Left lung (tissue), 10 donors: ENCODE measurements around the gene ZNF771. TPM values are rescaled to one million over a fixed set of nuclear protein-coding genes. Genes with fewer than 3 reads are reported as not detected.

ENCODE experiments used
- ATAC-seq: fragments of 200-7000 bp; cut with Tn5 transposase; one replicate; pipeline ENCODE4 v1.9.1; 2020; ENCODE audit warnings: moderate library complexity
- DNase-seq, 4 donors: peaks; one replicate each; pipeline ENCODE4 v3.0.0-alpha.2; 2013 to 2020
- H3K27ac ChIP-seq, 2 donors: fragments of 200-600 bp; sonication (generic) in 1 of 2; one replicate each; pipeline versions ENCODE4 v1.5.0 to v1.8.0; 2020 to 2021
- H3K27me3 ChIP-seq, 2 donors: fragments of 200-600 bp; sonication (generic) in 1 of 2; one replicate each; pipeline versions ENCODE4 v1.5.0 to v1.8.0; 2020 to 2021
- H3K36me3 ChIP-seq, 2 donors: fragments of 200-600 bp; sonication (generic) in 1 of 2; one replicate each; pipeline versions ENCODE4 v1.5.0 to v1.8.0; 2020 to 2021
- H3K4me1 ChIP-seq, 2 donors: fragments of 200-600 bp; one replicate each; pipeline ENCODE4 v1.8.0; 2021
- H3K4me3 ChIP-seq, 2 donors: fragments of 200-600 bp; sonication (generic) in 1 of 2; one replicate each; pipeline versions ENCODE4 v1.5.0 to v1.8.0; 2020 to 2021; ENCODE audit warnings: mild to moderate bottlenecking in 1 of 2
- H3K9me3 ChIP-seq, 2 donors: fragments of 200-600 bp; sonication (generic) in 1 of 2; one replicate each; pipeline versions ENCODE4 v1.5.0 to v1.8.0; 2020 to 2021
- intact Hi-C, 2 donors: fragments of 100-400 bp; cut with DNase I; formaldehyde crosslinking; loops; one replicate each; pipeline versions ENCODE4 v1.11.2 to v1.14.2; 2022
- polyA plus RNA-seq, 6 donors: library from polyadenylated mRNA; unstranded; fragments of 120-200 nt; gene quantifications; one replicate each; pipeline ENCODE4 v1.2.1, GENCODE V29; 2013; ENCODE audit not compliant: insufficient read length in 6 of 6
- total RNA-seq, 2 donors: library from RNA; stranded (reverse); fragmentation: NEBNext Ultra II Directional; extraction: Animal tissue kit (Norgen Biotek cat#: 25700); gene quantifications; one replicate each; pipeline ENCODE4 v1.2.1, GENCODE V29; 2021
- TF ChIP-seq, protein P1 (sequence below), 2 donors: fragments of 200-600 bp; sonication (generic) in 1 of 2; IDR thresholded peaks; one replicate each; pipeline versions ENCODE4 v1.5.0 to v1.8.0; 2021; ENCODE audit warnings: antibody characterized with exemption in 2 of 2
- donor health status: DM: no; HTN: yes; CAD: no.
- donor health status: DM: no; HTN: no; CAD: no.

Gene ZNF771
- total and polyA plus RNA-seq, 8 donors = 4.0 to 8.5 (median 5.8) TPM

DNA sequence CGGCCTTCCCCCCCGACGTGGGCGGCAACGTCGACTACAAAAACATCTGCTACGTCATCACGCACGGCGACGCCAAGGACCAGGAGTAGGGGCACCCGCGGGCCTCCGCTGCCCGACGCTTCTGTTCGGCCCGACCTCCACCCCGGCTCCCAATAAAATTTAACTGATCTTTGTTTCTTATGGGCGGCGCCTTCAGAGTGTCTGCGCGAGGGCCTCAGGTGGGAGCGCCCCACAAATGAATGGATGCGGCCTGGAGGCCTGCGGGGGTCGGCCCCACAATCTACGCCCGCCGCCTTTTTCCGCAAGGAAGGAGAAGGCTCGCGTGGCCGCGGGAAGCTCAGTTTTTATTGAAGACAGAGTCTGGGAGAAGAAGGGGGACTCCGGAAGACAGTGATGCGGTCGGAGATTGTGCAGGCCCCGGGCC, 29.6 kb upstream of the ZNF771 start:
- intact Hi-C loops = no loop called here
- H3K4me1 ChIP-seq = peaks cover 4 to 33% of the 10 kb centered on the region in 2 donors
- DNase-seq = peak; percentile 90 to 98 (median 94)
- TF ChIP-seq, protein P1, sequence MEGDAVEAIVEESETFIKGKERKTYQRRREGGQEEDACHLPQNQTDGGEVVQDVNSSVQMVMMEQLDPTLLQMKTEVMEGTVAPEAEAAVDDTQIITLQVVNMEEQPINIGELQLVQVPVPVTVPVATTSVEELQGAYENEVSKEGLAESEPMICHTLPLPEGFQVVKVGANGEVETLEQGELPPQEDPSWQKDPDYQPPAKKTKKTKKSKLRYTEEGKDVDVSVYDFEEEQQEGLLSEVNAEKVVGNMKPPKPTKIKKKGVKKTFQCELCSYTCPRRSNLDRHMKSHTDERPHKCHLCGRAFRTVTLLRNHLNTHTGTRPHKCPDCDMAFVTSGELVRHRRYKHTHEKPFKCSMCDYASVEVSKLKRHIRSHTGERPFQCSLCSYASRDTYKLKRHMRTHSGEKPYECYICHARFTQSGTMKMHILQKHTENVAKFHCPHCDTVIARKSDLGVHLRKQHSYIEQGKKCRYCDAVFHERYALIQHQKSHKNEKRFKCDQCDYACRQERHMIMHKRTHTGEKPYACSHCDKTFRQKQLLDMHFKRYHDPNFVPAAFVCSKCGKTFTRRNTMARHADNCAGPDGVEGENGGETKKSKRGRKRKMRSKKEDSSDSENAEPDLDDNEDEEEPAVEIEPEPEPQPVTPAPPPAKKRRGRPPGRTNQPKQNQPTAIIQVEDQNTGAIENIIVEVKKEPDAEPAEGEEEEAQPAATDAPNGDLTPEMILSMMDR (IDR thresholded peaks at IDR 0.05) = no peak
- no peaks in the 10 kb centered on the region for H3K27me3 ChIP-seq
- H3K4me3 ChIP-seq = peak overlapping the region; percentile 45 to 69
- peak overlapping the region; percentile 99 to 100 for H3K27ac ChIP-seq
- no peaks in the 10 kb centered on the region for H3K36me3 ChIP-seq
- no peaks in the 10 kb centered on the region for H3K9me3 ChIP-seq
- ATAC-seq = peak; percentile 76

DNA sequence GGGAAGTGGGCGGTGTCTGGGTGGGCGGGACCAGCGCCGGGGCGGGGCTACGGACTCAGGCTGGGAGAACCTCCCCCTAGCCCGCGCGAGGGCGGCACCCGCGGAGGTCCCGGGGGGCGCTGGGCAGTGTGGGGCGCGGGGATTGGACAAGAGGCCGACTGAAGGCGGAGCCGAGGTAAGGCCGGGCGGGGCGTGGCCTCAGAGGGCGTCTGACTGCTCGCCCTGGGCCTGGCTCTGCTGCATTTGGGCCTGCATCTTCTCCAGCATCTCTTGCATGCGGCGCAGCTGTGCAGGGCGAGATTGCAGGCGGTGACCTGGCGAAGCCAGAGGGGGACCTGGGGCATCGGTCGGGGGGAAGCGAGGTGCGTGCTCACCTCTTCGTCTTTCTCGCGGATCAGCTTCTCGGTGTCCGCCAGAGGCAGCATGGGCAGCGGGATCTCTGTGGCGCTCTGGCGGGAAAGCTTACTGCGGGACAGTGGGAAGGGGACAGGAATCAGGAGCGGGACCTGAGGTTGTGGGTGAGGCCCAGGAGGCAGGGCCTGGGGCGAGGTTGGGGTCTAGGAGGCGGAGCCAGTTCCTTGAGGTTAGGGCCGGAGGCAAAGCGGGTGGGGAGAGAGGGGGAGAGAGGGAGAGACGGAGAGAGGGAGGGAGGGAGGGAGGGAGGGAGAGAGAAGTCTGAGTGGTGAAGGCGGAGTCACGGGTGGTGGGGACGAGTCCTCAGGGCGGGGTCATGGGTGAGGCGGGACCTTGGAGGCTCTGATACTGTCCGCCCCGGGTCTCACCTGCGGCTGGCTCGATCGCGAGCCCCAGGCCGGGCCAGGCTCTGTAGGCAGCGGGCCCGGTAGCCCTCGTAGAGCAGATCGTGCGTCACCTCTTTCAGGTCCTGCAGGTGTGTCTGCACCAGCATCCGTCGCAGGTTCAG, 28.9 kb upstream of the ZNF771 start:
- H3K27ac ChIP-seq = peak overlapping the region; percentile 99 to 100
- DNase-seq (peak; percentile 97 to 100 (median 99)), ATAC-seq (peak; percentile 97)
- H3K4me3 ChIP-seq = peak overlapping the region; percentile 45 to 69
- no peaks in the 10 kb centered on the region for H3K36me3 ChIP-seq
- no peaks in the 10 kb centered on the region for H3K9me3 ChIP-seq
- TF ChIP-seq, protein P1 (IDR thresholded peaks at IDR 0.05) = no peak
- no peaks in the 10 kb centered on the region for H3K27me3 ChIP-seq
- H3K4me1 ChIP-seq = peaks cover 4 to 33% of the 10 kb centered on the region in 2 donors
- intact Hi-C loops = no loop called here

DNA sequence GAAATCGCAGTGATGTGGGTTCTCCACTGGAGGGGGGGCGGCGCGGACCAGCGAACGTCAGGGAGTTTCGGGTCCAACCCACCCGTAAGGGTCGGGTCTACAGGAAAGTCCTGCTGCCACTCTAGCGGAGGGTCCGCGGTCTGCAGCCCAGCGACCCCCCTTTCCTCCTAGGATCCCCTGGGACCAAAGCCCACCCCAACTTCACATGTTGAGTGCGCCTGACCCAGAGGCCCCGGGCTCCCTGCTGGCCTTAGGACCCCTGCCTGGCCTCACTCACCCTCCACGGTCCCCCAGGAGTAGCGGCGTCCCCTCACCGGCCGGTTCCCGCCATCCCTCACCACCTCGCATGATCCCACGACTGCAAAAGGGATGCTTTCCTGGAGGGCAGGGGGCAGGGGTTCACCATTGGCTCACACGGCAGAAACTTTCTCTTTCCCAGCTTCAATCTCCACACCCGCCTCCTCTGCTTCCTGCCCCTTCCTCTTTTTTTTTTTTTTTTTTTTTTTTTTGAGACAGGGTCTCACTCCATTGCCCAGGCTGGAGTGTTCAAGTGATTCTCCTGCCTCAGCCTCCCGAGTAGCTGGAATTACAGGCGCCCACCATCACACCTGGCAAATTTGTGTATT, 28.1 kb upstream of the ZNF771 start:
- no peak for DNase-seq
- Histone ChIP-seq H3K27me3 (no peaks in the 10 kb centered on the region), H3K9me3 (no peaks in the 10 kb centered on the region), H3K4me3 (peak overlapping the region; percentile 45 to 69), H3K4me1 (peaks cover 4 to 33% of the 10 kb centered on the region in 2 donors), H3K27ac (peak overlapping the region; percentile 99 to 100), H3K36me3 (no peaks in the 10 kb centered on the region)
- intact Hi-C loops = no loop called here
- no peak for ATAC-seq
- TF ChIP-seq, protein P1 (IDR thresholded peaks at IDR 0.05) = no peak

GRCh38 chr16:30380072-30380802, 27.2 kb upstream of the ZNF771 start:
- H3K9me3 ChIP-seq = no peaks in the 10 kb centered on the region
- no peaks in the 10 kb centered on the region for H3K27me3 ChIP-seq
- no peak overlapping the region for H3K27ac ChIP-seq
- H3K4me1 ChIP-seq = peaks cover 4 to 33% of the 10 kb centered on the region in 2 donors
- TF ChIP-seq, protein P1 (IDR thresholded peaks at IDR 0.05) = no peak
- no peaks in the 10 kb centered on the region for H3K36me3 ChIP-seq
- DNase-seq = no peak
- no peak for ATAC-seq
- H3K4me3 ChIP-seq = no peak overlapping the region
- intact Hi-C loops = no loop called here
